Retina (tissue), 1 donor: ENCODE data around the gene GRIN2A.

Experiments
- DNase-seq: peaks from one replicate; pipeline ENCODE4 v3.0.0-alpha.2; 2016

The GRIN2A gene

DNA sequence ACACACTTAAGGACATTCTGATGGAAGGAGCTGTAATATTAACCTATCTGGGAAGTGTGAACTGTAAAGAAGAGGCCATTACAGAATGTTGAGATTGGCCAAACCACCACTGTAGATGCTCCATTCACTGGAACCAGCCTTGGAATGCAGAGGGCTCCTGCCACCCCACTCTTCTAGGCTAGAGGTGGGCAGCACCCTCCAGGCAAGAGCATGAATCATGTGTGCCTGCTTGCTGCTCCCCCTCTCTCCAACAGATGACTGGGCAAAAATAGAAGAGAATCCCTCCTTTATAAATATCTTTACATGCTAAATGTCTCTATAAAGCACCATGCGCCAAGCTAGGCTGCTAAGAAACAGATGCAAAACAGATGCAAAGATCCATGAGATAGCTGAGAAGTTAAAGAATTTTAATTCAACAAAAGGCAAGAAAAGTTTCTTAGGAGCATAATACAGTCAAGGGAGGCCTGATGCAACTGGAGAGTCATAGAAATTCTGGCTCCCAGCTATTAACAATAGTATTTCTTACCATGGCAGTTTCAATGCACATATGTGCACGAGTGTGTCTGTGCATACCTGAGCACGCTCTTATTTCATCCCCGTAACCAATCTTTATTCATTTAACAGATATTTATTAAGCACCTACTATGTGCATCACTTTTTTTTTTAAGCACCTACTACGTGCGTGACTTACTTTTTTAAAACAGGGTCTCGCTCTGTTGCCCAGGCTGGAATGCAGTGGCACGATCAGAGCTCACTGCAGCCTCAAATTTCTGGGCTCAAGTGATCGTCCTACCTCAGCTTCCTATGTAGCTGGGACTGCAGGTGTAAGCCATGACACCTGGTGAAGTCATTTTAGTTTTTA, 53.6 kb downstream of the GRIN2A start:
- DNase-seq: no peak

DNA sequence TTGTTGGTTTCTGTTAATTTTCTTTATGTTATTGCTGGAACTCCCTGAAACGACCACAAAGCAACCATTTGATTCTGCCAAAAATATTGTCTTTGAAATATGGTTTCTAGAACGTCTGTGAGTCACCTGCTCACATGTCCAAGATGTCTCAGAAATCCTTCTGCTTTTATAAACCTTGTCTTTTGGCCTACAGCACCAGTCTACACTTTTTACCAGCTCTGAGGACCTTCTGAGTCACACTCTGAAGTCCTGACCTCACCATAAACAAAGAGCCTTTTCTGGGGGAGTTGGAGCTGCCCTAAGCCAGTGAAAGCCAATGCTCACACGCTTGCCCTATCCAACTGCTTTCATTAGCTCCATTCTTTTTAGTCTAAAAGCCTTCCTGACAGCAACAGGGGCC, 55.5 kb downstream of the GRIN2A start:
- DNase-seq: no peak

DNA sequence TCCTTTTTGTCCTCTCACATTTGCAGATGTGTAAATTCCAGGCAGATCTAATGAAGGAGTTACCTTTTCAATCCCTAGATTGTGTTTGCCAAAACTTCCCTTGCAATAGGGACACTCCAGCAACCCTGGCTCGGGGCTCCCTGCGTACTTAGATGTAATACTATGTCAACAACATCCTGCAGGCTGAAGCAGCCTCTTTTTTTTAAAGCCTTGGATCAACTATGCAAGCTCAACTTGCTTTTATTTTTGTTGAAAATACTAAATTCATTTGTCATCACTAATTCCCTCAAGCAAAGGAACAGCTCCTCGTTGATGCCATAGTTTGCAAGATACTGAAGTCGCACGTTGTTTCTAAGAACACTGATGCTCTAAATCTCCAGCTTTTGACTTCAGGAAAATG, 59.1 kb downstream of the GRIN2A start:
- no peak for DNase-seq

DNA sequence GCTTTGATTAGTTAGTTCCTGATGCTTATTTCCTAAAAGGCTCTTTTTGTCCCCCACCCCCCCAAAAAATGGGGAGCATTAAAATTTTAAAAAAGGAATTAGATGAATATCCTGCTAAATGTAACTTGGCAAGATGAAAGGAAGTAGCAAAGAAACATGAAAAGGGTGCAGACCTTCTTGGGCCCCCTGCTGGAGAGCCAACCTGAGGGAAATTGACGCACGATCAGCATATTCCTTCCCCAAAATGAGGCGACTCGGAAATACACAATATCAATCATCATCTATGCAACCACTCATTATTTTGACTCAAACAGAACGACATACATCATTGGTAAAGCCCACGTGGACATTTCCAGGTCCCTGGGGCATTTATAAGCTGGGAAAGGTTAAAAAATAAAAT, 59.7 kb downstream of the GRIN2A start:
- DNase-seq: no peak

DNA sequence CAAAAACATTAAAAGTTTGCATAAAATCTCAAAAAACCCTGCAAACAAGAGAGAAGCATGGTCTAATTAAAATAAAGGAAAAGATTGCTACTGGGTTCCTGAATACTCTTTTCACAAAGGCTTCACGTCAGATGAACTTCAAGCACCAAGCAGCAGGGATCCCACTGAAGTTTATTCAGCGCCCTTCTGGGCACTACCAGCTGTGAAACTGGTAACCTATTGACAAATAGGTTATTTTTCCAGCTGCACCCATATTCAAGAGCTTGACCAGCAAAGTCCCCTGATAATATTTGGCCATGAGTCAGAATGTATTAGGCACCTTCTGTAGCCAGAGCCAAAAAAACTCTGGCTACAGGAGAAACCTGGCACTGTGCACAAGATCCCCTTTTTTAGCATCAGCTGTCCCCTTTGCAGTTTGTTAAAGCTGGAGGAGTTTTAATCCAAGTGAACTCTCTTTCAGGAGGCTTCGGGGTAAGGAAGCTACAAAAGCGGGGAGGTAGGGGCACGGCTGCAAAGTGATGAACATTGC, 60.3 kb downstream of the GRIN2A start:
- DNase-seq: no peak

DNA sequence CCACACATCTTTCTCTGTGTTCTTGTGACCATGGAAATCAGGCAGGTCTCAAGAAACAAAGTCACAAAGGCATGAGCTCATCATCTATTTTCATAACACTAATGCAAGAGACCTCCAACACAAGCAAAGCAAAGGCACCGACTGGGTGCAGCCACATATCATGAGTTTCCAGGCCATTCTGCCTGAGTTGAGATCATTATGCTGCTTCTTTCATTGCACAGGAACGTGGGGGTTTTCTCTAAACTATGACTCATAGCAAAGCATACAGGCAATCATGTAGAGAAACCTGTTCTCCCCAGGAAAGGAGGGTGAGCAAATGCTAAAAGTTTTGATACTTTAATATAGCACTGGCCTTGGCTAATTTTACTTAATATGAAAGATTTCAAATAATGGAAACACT, 60.7 kb downstream of the GRIN2A start:
- no peak for DNase-seq

DNA sequence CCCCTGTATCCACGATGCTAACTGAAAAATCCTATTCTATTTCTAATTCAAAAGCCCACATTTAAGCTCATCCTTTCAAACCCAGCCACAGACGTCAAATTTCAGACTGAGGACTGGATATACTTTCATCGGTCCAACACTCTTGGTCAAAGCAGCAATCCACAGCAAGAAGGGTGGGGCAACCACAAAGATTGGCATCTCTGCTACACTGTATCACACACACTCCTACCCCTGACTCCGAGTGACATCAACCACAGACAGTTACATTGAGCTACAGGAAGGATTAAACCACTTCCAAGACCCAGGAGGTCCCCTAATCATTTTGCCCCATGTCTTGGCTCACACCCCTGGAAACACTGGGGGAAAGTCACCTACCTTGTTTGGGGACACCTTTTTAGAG, 61.3 kb downstream of the GRIN2A start:
- DNase-seq: no peak

DNA sequence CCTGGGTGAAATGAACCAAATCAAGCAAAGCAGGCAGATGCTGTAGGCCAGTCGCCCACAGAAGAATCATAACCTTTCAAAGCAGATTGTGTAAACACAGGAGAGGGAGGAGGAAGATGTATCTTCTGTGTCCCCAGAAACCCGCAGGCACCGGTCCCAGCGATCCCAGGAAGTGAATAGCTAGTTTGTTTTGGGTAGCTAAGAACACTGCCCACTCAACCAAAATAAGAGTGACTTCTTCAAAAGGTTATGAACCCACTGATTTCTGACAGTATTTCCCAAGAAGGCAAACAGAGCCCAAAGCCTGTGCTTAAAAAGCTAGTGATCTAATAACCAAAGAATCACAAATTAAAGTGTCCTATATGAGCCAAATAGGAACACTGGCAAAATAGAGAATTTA, 67.8 kb downstream of the GRIN2A start:
- no peak for DNase-seq

DNA sequence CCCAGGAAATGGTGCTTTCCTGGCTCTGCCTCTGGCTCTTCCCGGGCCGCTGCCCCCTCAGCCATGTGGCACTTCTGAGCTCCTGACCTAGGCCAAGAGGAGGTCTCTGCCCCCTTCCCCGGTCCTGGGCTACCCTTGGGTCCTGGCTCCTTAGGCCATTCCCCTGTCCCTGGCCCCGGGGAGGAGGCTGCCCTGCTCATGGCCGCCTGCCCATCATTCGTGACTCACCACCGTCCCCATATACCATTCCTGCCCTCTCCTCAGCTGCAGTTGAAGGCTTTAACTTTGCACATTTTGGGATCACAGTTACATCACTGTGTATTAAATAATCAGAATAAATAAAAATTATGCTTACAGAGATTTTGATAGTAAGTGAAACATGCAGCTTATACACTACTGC, 69.0 kb downstream of the GRIN2A start:
- no peak for DNase-seq

DNA sequence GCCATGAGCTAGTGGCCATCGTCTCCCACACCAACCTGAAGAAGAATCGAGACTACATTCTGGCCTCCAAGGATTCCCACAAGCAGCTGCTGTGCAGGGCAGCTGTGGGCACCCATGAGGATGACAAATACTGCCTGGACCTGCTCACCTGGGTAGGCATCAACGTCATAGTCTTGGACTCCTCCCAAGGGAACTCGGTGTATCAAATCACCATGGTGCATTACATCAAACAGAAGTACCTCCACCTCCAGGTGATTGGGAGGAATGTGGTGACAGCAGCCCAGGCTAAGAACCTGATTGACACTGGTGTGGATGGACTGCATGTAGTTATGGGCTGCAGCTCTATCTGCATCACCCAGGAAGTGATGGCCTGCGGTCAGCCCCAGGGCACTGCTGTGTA, 70.2 kb downstream of the GRIN2A start:
- no peak for DNase-seq

DNA sequence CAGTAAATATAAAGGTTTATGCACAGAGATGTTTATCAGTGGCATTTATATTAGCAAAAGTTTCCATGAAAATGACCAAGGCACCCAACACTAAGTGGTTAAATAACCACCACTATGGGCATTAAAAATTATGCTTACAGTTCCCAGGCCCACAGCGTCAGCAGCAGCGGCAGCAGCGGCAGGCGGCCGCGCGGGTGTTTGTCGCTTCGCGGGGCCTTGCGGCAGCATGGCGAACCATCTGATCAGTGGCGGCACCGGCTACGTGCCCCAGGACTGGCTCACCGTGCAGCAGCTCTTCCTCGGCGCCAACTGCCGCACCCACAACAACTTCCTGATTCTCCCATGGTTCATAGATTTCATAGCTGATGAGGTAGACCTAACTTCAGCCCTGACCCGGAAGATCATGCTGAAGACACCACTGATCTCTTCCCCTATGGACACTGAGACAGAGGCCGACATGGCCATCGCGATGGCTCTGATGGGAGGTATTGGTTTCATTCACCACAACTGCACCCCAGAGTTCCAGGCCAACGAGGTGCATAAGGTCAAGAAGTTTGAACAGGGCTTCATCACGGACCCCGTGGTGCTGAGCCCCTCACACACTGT, 71.0 kb downstream of the GRIN2A start:
- no peak for DNase-seq

DNA sequence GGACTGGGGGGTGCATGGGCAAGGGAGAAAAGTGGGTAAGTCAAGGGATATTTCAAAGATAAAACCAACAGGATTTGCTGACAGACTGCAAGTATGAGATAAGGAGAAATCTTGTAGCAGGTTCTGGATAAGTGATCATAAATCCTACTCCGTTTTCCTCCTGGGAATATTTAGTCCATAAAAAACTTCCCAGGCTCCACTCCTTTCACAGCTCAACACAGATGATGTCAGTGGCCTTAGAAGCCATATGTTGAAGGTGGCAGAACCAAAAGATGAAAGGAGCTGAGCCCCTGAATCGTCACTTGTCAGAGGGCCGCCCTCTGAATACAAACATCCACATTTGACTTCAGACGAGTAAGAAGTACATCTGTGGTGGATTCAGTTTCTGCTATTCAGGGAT, 71.7 kb downstream of the GRIN2A start:
- no peak for DNase-seq

DNA sequence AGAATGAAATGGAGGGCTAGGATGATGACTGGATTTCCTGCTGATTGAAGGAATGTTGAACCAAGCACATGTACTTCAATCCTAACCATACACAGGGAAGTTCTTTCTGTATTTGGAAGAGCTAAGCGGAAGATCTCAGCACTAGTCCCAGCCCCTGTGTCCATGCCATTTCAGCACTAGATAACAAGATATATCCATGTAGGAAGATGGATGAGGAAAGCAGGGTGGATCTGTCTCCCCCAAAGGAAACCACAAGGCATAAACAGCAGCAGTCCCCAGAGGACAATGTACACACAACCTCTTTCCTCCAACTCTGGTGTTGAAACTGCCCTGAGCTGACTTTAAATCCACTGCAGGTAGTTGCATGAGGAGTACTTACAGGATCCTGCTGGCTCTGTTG, 75.1 kb downstream of the GRIN2A start:
- DNase-seq: no peak

DNA sequence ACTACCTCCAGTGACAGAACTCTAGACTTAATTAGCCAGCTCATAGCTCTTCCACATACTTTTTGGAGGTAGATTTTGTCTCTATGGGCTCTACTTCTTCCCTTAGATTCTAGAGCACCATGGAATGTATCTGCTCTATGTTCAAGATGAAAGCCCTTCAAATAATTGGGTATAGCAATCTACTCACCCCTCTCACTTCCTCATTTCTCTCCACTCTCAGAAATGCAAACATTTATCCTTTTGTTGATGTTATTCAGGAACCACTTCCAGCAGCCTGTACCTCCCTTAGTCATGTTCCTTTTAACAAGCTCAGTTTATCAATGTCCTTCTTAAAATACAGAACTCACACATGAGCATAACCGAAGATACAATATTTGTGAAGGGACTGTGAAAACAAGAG, 78.5 kb downstream of the GRIN2A start:
- DNase-seq: no peak

DNA sequence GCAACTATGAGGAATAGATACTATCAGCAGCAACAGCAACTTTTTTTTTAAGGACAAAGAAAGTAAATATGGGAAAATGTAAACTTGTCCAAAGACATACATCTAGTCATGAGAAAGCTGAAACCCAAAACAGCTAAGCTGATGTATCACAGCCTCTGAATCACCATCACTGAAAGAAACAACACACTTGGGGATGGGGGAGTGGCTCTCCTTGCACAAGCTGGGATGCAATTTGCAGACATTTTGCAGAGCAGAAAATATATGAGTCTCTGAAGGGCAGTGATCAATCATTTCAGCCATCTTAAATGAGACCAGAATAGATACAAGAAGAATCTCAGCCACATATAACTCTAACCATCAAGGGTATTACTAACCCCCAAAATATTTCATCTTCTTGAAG, 79.1 kb downstream of the GRIN2A start:
- DNase-seq: no peak

DNA sequence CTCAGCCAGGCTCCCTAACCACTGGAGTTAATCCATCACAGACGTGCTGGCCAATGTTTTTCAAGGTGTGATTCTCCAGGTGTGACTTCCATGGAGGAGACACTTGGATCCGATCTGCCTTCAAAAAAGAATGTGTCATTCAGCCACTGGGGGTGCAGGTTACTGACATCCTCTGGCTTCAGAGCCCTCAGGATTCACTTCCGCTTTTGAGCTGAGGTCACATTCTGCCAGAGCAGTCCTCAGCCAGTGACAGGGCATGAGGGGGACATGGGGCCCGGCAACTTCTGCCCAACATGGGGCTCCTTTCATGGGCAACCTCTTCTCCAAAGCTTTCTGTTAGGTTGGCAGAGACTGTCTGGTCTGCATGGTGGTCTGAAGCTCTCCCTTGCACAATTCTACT, 81.4 kb downstream of the GRIN2A start:
- DNase-seq: no peak

DNA sequence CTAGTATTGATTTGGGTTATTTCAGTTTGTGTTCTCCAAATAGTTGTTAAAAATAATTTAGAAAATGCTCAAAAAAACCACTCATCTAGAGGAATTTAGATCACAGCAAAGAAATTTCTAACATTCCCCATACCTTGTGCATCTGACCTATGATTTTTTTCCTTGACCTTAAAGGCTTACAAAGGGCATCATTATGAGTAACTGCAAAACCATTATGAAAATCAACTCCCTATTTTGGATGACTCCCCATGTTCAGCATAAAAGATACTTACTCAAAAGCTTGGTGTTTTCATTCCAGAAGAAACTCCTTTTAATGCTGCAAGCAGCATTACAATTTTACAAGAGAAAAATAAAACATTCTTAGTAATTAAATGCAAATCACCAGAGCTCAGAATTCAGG, 83.2 kb downstream of the GRIN2A start:
- no peak for DNase-seq

DNA sequence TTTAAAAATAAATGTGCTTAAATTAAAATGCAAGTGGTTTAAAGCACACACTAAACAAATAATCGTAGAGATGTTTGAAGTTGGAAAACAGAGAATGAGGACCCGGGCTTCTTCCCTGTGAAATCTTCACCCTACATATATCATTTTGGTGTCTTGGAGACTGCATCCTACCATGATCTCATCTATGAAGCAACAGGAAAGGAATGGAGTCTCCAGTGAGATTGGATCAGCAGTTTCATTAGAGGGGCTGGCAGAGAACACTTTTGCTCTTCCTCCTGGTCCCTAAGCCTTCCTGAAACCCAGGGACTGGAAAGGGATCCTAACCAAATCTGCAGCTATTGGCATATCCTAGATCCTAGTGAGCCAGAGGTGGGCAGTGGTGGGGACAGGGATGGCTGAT, 85.0 kb downstream of the GRIN2A start:
- DNase-seq: no peak

DNA sequence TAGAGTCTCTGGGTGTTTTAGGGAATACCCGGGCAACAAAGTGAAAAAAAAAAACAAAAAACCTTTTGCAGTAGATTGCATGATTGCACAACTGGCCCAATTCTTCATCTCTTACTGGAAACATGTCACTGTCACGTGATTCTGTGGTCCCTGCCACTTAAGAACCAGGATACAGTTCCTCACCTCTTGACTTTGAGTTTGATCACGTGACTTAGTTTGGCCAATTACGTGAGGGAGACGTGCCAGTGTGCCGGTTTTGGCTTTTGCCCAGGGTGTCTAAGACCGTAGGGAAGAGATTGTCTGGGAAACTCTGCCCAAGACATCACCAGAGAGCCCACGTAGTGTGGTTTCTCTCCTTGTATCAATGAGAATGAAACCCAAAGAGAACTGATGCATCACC, 88.7 kb downstream of the GRIN2A start:
- no peak for DNase-seq

DNA sequence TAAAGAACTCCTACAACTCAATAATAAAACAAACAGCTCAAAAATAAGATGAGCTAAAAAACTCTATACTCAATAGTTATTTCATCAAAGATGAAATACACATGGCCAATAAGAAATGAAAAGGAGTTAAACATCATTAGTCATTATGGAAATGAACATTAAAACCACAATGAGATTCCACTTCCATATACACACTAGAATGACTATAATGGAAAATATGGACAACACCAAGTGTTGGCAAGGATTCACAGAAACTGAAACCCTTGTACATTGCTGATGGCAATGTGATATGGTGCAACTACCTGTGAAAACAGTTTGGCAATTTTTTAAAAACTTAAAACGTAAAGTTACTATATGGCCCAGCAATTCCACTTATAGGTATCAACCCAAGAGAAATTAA, 91.4 kb downstream of the GRIN2A start:
- DNase-seq: no peak

DNA sequence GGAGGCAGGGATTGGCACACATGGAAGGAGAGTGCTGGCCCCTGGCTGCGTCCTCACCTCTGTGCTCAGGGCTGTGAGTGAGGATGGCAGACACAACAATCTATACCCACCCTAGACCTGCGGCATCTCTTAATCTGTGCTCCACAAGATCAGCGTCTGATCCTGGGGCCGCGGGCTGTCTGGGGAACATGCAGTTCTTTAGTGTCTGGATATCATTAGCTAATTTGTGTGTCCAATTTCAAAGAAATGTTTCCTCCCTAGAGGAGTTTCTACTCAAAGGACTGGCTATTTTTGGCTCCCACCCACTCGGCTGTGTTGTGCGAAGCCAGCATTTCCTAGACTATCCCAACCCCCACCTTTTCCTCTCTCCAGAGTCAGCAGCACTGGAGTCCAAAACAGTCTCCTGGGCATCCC, 93.8 kb downstream of the GRIN2A start:
- no peak for DNase-seq

DNA sequence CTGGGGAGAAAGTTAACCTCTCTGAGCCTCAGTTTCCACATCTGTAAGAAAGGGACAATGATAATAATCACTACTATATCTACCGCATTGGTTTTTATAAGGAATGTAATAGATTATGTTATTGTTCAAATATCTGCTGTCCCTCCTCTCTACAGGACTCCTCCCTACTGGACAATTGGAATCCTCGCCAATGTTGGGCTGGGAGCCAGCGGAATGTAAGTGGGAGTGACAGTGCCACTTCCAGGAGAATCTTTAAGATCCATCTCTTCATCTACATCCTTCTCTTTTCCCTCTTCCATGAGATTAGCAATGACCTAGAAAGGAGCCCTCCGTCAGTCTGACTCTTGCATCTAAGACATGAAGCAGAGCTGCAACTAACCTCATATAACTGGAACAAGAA, 95.1 kb downstream of the GRIN2A start:
- DNase-seq: no peak

DNA sequence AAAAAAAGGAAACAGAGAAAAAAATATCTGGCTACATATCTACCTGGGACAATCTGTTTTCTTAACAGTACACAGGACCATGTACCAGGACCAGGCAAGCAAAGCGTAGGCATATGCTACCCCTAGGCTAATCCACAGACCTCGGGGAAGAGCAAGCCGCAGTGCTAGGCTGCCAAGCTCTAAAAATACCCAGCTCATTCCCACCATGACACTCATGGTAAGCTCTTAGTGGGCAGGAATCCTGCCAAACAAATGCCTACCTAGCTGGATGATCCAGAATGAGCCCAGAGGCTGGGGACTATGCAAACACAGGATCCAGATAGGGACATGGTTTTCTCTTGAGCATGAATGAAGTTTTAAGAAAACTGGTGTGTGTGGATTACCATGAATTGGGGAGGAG, 95.6 kb downstream of the GRIN2A start:
- DNase-seq: no peak

DNA sequence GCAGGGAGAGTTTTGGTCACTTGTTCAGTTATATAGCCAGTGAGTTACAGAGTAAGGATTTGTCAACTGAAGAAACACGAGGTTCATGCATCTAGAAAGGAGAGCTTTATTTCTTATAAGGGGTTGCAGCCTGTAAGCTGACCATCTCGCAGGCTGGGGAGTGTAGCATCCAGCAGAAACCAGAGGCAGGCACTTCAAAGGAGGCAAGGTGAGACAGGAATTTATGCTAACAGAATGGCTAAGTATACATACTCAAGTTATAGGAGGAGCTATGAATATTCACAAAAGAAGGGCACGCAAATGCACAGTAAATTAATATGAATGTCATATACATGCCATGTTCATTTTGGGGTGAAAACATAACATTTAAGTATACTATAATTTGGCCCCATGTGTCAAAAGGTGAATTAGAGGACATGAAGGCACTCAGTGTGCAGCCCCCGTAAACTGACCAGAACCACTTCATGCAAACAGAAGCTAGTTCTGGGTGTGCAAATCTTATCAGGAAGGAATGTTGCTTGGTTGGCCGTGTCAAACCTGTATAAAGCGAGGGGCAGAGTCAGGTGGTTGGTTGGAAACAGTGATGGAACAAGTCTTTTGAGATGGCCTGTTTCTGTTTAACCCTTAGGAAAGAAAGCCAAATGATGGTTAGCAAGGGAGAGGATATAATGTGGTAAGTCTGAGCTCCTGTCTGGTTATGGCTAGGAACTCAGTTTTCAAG, 97.0 kb downstream of the GRIN2A start:
- no peak for DNase-seq
